Medulla oblongata (tissue), 1 donor: ENCODE data around the gene ATAD3B.
"Not testable (repeated sequence)": the region's sequence is repeated elsewhere in the genome, so short reads cannot be mapped to it uniquely, and the experiment has no call there.

Experiments
- DNase-seq: peaks from one replicate; pipeline ENCODE4 v3.0.0-alpha.2; 2015; ENCODE audit errors: extremely low spot score

ATAD3B gene

GRCh38 chr1:1433804-1434130 is 37.8 kb upstream of the ATAD3B start:
- DNase-seq: peak; percentile 37

- DNase-seq: peak; percentile 79
Observed at GRCh38 chr1:1434131-1434823, 37.3 kb upstream of the ATAD3B start.

GRCh38 chr1:1434824-1435105 is 36.8 kb upstream of the ATAD3B start:
- no peak for DNase-seq

- DNase-seq: peak; percentile 78
Observed at GRCh38 chr1:1435106-1435903, 36.3 kb upstream of the ATAD3B start, which contains the start of gene VWA1. Gene VWA1, plus strand, starts transcription at chr1:1435690. Its CDS starts 59 bp downstream, at chr1:1435749.

GRCh38 chr1:1435911-1436629 is 35.5 kb upstream of the ATAD3B start:
- DNase-seq: no peak

GRCh38 chr1:1436630-1437032 is 34.9 kb upstream of the ATAD3B start:
- no peak for DNase-seq

GRCh38 chr1:1437033-1437903 is 34.3 kb upstream of the ATAD3B start:
- no peak for DNase-seq

- DNase-seq: no peak
Observed at GRCh38 chr1:1437904-1438376, 33.6 kb upstream of the ATAD3B start.

- no peak for DNase-seq
Observed at GRCh38 chr1:1438531-1439381, 32.8 kb upstream of the ATAD3B start.

- DNase-seq: no peak
Observed at GRCh38 chr1:1439546-1440261, 31.9 kb upstream of the ATAD3B start.

- no peak for DNase-seq
Observed at GRCh38 chr1:1440262-1441001, 31.1 kb upstream of the ATAD3B start.

- DNase-seq: peak; percentile 54
Observed at GRCh38 chr1:1441002-1441888, 30.3 kb upstream of the ATAD3B start.

- no peak for DNase-seq
Observed at GRCh38 chr1:1442069-1442770, 29.3 kb upstream of the ATAD3B start.

GRCh38 chr1:1446631-1447030 is 24.9 kb upstream of the ATAD3B start:
- not testable (repeated sequence) for DNase-seq

- DNase-seq: no peak
Observed at GRCh38 chr1:1449099-1449739, 22.3 kb upstream of the ATAD3B start, which contains the start of gene ATAD3C. Gene ATAD3C, plus strand, starts transcription at chr1:1449689. Its CDS starts 995 bp downstream, at chr1:1450684.

- DNase-seq: not testable (repeated sequence)
Observed at GRCh38 chr1:1450616-1451015, 20.9 kb upstream of the ATAD3B start.
